Lower lobe of right lung (tissue), 2 donors: ENCODE results near the gene SENP1. TPM values are rescaled to one million over a fixed set of nuclear protein-coding genes. Genes with fewer than 3 reads are reported as not detected.

ENCODE experiments used
- ATAC-seq, 2 donors: fragments of 200-7000 bp; cut with Tn5 transposase; one replicate each; pipeline ENCODE4 v1.9.1; 2020 to 2022; ENCODE audit warnings: mild to moderate bottlenecking in 2 of 2, moderate library complexity in 2 of 2
- DNase-seq: peaks from one replicate; pipeline ENCODE4 v3.0.0-alpha.2; 2020
- H3K27ac ChIP-seq: fragments of 200-600 bp; one replicate; pipeline ENCODE4 v1.8.0; 2022
- H3K27me3 ChIP-seq: fragments of 200-600 bp; one replicate; pipeline ENCODE4 v1.8.0; 2022; ENCODE audit warnings: low read depth
- H3K36me3 ChIP-seq: fragments of 200-600 bp; one replicate; pipeline ENCODE4 v1.8.0; 2022; ENCODE audit warnings: mild to moderate bottlenecking
- H3K4me1 ChIP-seq: fragments of 200-600 bp; one replicate; pipeline ENCODE4 v1.8.0; 2022
- H3K4me3 ChIP-seq: fragments of 200-600 bp; one replicate; pipeline ENCODE4 v1.8.0; 2022; ENCODE audit warnings: mild to moderate bottlenecking
- H3K9me3 ChIP-seq: fragments of 200-600 bp; one replicate; pipeline ENCODE4 v1.8.0; 2022
- intact Hi-C: fragments of 100-400 bp; cut with DNase I; formaldehyde crosslinking; loops from one replicate; pipeline ENCODE4 v1.11.0; 2022
- total RNA-seq: library from RNA; stranded (reverse); fragmentation: NEBNext Ultra II Directional; extraction: Animal tissue kit (Norgen Biotek cat#: 25700); gene quantifications from one replicate; pipeline ENCODE4 v1.2.1, GENCODE V29; 2021
- TF ChIP-seq, protein P1 (sequence below): fragments of 200-600 bp; IDR thresholded peaks from one replicate; pipeline ENCODE4 v1.8.0; 2022; ENCODE audit warnings: antibody characterized with exemption, mild to moderate bottlenecking
- donor health status: DM: no; HTN: yes; CAD: no; lungs with severe emphysema.

SENP1 gene
- total RNA-seq, 1 donor from 2014 or later: 17.2 TPM

- intact Hi-C loops: no loop called here
- Histone ChIP-seq H3K27me3 (no peaks in the 10 kb centered on the region), H3K4me3 (no peak overlapping the region), H3K4me1 (peaks cover 5% of the 10 kb centered on the region), H3K9me3 (no peaks in the 10 kb centered on the region), H3K27ac (no peak overlapping the region), H3K36me3 (no peaks in the 10 kb centered on the region)
- TF ChIP-seq, protein P1, sequence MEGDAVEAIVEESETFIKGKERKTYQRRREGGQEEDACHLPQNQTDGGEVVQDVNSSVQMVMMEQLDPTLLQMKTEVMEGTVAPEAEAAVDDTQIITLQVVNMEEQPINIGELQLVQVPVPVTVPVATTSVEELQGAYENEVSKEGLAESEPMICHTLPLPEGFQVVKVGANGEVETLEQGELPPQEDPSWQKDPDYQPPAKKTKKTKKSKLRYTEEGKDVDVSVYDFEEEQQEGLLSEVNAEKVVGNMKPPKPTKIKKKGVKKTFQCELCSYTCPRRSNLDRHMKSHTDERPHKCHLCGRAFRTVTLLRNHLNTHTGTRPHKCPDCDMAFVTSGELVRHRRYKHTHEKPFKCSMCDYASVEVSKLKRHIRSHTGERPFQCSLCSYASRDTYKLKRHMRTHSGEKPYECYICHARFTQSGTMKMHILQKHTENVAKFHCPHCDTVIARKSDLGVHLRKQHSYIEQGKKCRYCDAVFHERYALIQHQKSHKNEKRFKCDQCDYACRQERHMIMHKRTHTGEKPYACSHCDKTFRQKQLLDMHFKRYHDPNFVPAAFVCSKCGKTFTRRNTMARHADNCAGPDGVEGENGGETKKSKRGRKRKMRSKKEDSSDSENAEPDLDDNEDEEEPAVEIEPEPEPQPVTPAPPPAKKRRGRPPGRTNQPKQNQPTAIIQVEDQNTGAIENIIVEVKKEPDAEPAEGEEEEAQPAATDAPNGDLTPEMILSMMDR: no peak
- ATAC-seq (no peak), DNase-seq (no peak)
These were observed 70.8 kb downstream of the SENP1 start for GRCh38 chr12:48034835-48035805.

- intact Hi-C loops: no loop called here
- H3K27ac ChIP-seq: no peak overlapping the region
- no peak overlapping the region for H3K4me3 ChIP-seq
- H3K27me3 ChIP-seq: no peaks in the 10 kb centered on the region
- no peaks in the 10 kb centered on the region for H3K36me3 ChIP-seq
- DNase-seq: no peak
- H3K9me3 ChIP-seq: no peaks in the 10 kb centered on the region
- TF ChIP-seq, protein P1: no peak
- H3K4me1 ChIP-seq: peaks cover 5% of the 10 kb centered on the region
- no peak for ATAC-seq
These were observed 72.4 kb downstream of the SENP1 start for GRCh38 chr12:48033451-48033850.

GRCh38 chr12:48032597-48032996 is 73.3 kb downstream of the SENP1 start:
- peaks cover 1% of the 10 kb centered on the region for H3K4me1 ChIP-seq
- intact Hi-C loops: no loop called here
- no peak overlapping the region for H3K27ac ChIP-seq
- DNase-seq: no peak
- TF ChIP-seq, protein P1: no peak
- no peaks in the 10 kb centered on the region for H3K36me3 ChIP-seq
- no peak overlapping the region for H3K4me3 ChIP-seq
- H3K9me3 ChIP-seq: no peaks in the 10 kb centered on the region
- no peaks in the 10 kb centered on the region for H3K27me3 ChIP-seq
- ATAC-seq: no peak

- Histone ChIP-seq H3K27me3 (no peaks in the 10 kb centered on the region), H3K27ac (no peak overlapping the region), H3K4me3 (no peak overlapping the region), H3K36me3 (no peaks in the 10 kb centered on the region), H3K4me1 (no peaks in the 10 kb centered on the region), H3K9me3 (no peaks in the 10 kb centered on the region)
- DNase-seq (no peak), ATAC-seq (no peak)
- TF ChIP-seq, protein P1: no peak
- intact Hi-C loops: no loop called here
These were observed 74.5 kb downstream of the SENP1 start for GRCh38 chr12:48031135-48031960.

- H3K9me3 ChIP-seq: no peaks in the 10 kb centered on the region
- H3K27me3 ChIP-seq: no peaks in the 10 kb centered on the region
- H3K4me1 ChIP-seq: no peaks in the 10 kb centered on the region
- no peak overlapping the region for H3K27ac ChIP-seq
- TF ChIP-seq, protein P1: no peak
- intact Hi-C loops: no loop called here
- no peak for ATAC-seq
- no peak for DNase-seq
- H3K4me3 ChIP-seq: no peak overlapping the region
- no peaks in the 10 kb centered on the region for H3K36me3 ChIP-seq
These were observed 75.7 kb downstream of the SENP1 start for GRCh38 chr12:48030173-48030650.
